Effector memory CD8-positive, alpha-beta T cell (primary cell): ENCODE measurements around the gene DOCK2.
"Not testable (repeated sequence)": the region's sequence is repeated elsewhere in the genome, so short reads cannot be mapped to it uniquely, and the experiment has no call there.

ENCODE experiments used
- ATAC-seq: fragments of 150-1000 bp; cut with Tn5 transposase; replicated peaks from 2 replicates; pipeline ENCODE4 v1.10.0; 2021; ENCODE audit warnings: mild to moderate bottlenecking, moderate library complexity
- DNase-seq, 3 experiments: peaks; one replicate each; pipeline ENCODE4 v3.0.0; 2021
- H3K27ac Mint-ChIP-seq, 2 donors: one replicate each; pipeline ENCODE4 v1.8.0; 2022; ENCODE audit warnings: mild to moderate bottlenecking in 2 of 2, mixed read lengths in 2 of 2, moderate library complexity in 2 of 2
- H3K27me3 Mint-ChIP-seq, 2 donors: one replicate each; pipeline ENCODE4 v1.8.0; 2022; ENCODE audit warnings: mixed read lengths in 2 of 2
- H3K36me3 Mint-ChIP-seq: one replicate; pipeline ENCODE4 v1.8.0; 2022; ENCODE audit warnings: mild to moderate bottlenecking, moderate library complexity, mixed read lengths; ENCODE audit not compliant: insufficient read depth
- H3K4me1 Mint-ChIP-seq, 2 donors: one replicate each; pipeline ENCODE4 v1.8.0; 2022; ENCODE audit warnings: low read depth in 2 of 2, mixed read lengths in 2 of 2
- H3K4me3 Mint-ChIP-seq, 2 donors: one replicate each; pipeline ENCODE4 v1.8.0; 2022; ENCODE audit warnings: mild to moderate bottlenecking in 2 of 2, mixed read lengths in 2 of 2, moderate library complexity in 2 of 2
- H3K9me3 Mint-ChIP-seq, 2 donors: one replicate each; pipeline ENCODE4 v1.8.0; 2022; ENCODE audit warnings: mixed read lengths in 2 of 2

The DOCK2 gene

GRCh38 chr5:169945831-169946261, 308.8 kb downstream of the DOCK2 start:
- H3K27me3 Mint-ChIP-seq, result no peaks in the 10 kb centered on the region
- peaks cover 16 to 32% of the 10 kb centered on the region in 2 donors for H3K4me1 Mint-ChIP-seq
- ATAC-seq (no peak), DNase-seq (no peak)
- no peak overlapping the region for H3K4me3 Mint-ChIP-seq
- no peaks in the 10 kb centered on the region for H3K9me3 Mint-ChIP-seq
- peak overlapping the region in 1 of 2 donors; percentile 6 for H3K27ac Mint-ChIP-seq
- peaks cover 4% of the 10 kb centered on the region for H3K36me3 Mint-ChIP-seq

DNA sequence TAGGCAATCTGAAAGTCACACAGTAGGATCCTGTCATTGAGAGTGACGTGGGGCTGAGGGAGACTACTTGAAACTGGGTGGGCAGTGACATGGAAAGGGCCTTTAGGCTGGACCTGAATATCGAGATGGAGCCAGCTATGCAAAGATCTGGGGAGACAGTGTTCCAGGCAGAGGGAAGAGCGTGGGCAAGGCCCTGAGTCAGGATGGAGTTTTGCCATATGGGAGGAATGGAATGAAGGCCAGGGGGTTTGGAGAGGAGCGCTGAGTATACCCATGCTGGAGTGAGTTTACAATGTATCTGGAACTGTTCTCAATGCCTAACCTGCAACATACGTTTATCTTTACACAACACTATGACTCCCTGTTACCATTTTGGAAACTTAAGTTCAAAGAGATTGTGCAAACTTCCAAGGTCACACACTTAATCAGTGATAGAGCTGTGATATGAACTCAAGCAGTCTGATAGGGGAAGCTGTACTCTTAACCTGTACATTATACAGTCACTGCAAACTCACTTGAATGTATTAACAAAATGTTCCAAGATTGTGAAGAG, 309.7 kb downstream of the DOCK2 start:
- no peak for ATAC-seq
- Mint-ChIP-seq H3K4me1 (peaks cover 16 to 31% of the 10 kb centered on the region in 2 donors), H3K36me3 (peaks cover 4% of the 10 kb centered on the region), H3K27ac (peak overlapping the region in 1 of 2 donors; percentile 6), H3K27me3 (no peaks in the 10 kb centered on the region), H3K9me3 (no peaks in the 10 kb centered on the region), H3K4me3 (no peak overlapping the region)
- DNase-seq, result no peak

DNA sequence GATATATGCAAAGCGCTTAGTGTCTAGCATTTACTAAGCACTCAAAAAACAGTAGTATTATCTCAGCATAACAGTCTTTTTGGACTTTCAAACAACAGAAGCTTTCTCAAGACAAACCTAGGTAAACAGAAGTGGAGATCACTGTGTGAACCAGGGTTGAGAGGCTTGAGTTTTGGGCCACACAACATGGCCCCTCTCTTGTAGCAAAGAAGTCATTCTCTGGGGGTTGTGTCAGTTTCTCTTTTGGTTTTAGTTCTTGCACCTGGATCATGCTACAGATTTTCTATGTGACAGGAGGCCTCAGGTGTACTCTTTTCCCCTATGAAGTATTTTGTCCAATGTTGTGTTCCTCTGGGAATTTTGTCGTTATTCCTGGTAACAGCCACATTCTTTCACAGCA, 313.3 kb downstream of the DOCK2 start:
- ATAC-seq (no peak), DNase-seq (no peak)
- H3K27ac Mint-ChIP-seq, result no peak overlapping the region
- peaks cover 4% of the 10 kb centered on the region for H3K36me3 Mint-ChIP-seq
- no peak overlapping the region for H3K4me3 Mint-ChIP-seq
- H3K27me3 Mint-ChIP-seq, result no peaks in the 10 kb centered on the region
- peaks cover 21 to 29% of the 10 kb centered on the region in 2 donors for H3K4me1 Mint-ChIP-seq
- no peaks in the 10 kb centered on the region for H3K9me3 Mint-ChIP-seq

DNA sequence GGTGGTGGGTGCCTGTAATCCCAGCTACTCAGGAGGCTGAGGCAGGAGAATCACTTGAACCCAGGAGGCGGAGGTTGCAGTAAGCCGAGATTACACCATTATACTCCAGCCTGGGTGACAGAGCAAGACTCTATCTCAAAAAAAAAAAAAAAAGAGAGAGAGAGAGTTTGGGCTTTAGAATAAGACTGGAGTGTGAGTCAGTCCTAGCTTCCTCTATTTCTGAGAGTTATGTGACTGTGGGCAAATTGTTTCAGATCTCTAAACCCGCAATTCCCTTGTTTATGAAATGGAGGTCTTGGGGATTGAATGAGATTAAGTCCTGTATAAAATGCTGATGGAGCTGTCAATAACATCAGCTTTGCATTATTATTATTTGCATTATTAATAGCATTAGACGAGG, 316.1 kb downstream of the DOCK2 start:
- not testable (repeated sequence) for H3K36me3 Mint-ChIP-seq, H3K27me3 Mint-ChIP-seq, H3K9me3 Mint-ChIP-seq, H3K27ac Mint-ChIP-seq, DNase-seq, ATAC-seq, H3K4me3 Mint-ChIP-seq
- H3K4me1 Mint-ChIP-seq, result peaks cover 16 to 18% of the 10 kb centered on the region in 2 donors

GRCh38 chr5:169954786-169955185, 317.7 kb downstream of the DOCK2 start:
- DNase-seq, result no peak
- Mint-ChIP-seq H3K36me3 (no peaks in the 10 kb centered on the region), H3K27ac (peak overlapping the region; percentile 6 to 19)

DNA sequence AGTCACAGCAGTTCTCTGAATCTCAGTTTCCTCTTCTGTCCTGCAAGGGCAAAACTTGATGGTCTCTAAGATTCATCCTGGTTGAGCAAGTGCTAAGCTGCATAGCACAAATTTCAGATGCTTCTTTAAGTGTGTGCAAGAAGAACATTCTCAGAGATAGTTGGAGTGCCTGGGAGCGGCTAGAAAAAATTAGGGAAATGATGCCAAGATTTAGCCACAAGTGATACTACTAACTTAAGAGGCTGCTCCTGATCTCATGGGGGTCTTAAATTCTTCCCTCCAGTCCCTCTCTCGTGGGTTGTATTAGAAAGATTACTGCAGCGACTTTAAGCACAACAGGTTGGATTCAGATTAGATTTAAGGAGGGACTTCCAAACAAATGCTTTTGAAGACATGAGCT, 319.1 kb downstream of the DOCK2 start:
- Mint-ChIP-seq H3K27me3 (no peaks in the 10 kb centered on the region), H3K9me3 (no peaks in the 10 kb centered on the region), H3K27ac (peak overlapping the region in 1 of 2 donors; percentile 17), H3K4me3 (no peak overlapping the region), H3K4me1 (peaks cover 13 to 23% of the 10 kb centered on the region in 2 donors), H3K36me3 (no peaks in the 10 kb centered on the region)
- DNase-seq, result no peak
- no peak for ATAC-seq

More at GRCh38 chr5:169954786-169955185, 317.7 kb downstream of the DOCK2 start:
- no peak overlapping the region for H3K4me3 Mint-ChIP-seq
- no peaks in the 10 kb centered on the region for H3K27me3 Mint-ChIP-seq
- H3K9me3 Mint-ChIP-seq, result no peaks in the 10 kb centered on the region
- no peak for ATAC-seq
- peaks cover 15 to 21% of the 10 kb centered on the region in 2 donors for H3K4me1 Mint-ChIP-seq

- no peaks in the 10 kb centered on the region for H3K27me3 Mint-ChIP-seq
- peak overlapping the region in 1 of 2 donors; percentile 17 for H3K27ac Mint-ChIP-seq
- no peaks in the 10 kb centered on the region for H3K9me3 Mint-ChIP-seq
- ATAC-seq, result no peak
- H3K4me1 Mint-ChIP-seq, result peaks cover 11 to 20% of the 10 kb centered on the region in 2 donors
- no peak overlapping the region for H3K4me3 Mint-ChIP-seq
- H3K36me3 Mint-ChIP-seq, result no peaks in the 10 kb centered on the region
- DNase-seq, result no peak
Measured at GRCh38 chr5:169956756-169957155, 319.7 kb downstream of the DOCK2 start.

GRCh38 chr5:169958278-169958677, 321.2 kb downstream of the DOCK2 start:
- Mint-ChIP-seq H3K4me1 (peaks cover 8 to 23% of the 10 kb centered on the region in 2 donors), H3K4me3 (no peak overlapping the region), H3K27me3 (no peaks in the 10 kb centered on the region), H3K9me3 (no peaks in the 10 kb centered on the region), H3K27ac (peak overlapping the region in 1 of 2 donors; percentile 64), H3K36me3 (no peaks in the 10 kb centered on the region)
- ATAC-seq, result no peak
- DNase-seq, result no peak

GRCh38 chr5:169960659-169961058, 323.6 kb downstream of the DOCK2 start:
- H3K27me3 Mint-ChIP-seq, result no peaks in the 10 kb centered on the region
- ATAC-seq (no peak), DNase-seq (no peak)
- H3K4me1 Mint-ChIP-seq, result peaks cover 7 to 23% of the 10 kb centered on the region in 2 donors
- no peak overlapping the region for H3K27ac Mint-ChIP-seq
- no peak overlapping the region for H3K4me3 Mint-ChIP-seq
- no peaks in the 10 kb centered on the region for H3K36me3 Mint-ChIP-seq
- no peaks in the 10 kb centered on the region for H3K9me3 Mint-ChIP-seq

DNA sequence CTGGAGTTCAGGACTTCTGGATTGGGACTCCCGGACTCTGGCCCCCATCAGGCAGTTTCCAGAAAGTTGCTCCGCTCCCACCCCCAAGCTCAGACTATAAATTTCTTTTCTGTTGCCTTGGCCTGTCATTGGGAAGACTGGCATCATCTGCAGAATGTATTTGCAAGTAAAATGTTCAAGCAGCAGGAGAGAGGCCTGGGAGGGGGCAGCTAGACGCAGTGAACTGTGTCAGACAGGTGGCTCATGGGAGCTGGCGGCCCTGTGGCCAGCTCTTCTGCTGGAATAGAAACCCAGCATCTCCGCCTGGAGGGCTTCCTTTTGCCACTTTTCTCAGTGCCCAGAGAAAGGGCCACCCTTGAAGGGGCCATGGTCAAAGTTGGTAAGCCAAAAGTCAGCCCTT, 327.2 kb downstream of the DOCK2 start:
- Mint-ChIP-seq H3K4me3 (no peak overlapping the region), H3K9me3 (no peaks in the 10 kb centered on the region), H3K36me3 (no peaks in the 10 kb centered on the region), H3K27ac (peak overlapping the region in 1 of 2 donors; percentile 14), H3K27me3 (no peaks in the 10 kb centered on the region), H3K4me1 (peaks cover 7 to 37% of the 10 kb centered on the region in 2 donors)
- ATAC-seq (no peak), DNase-seq (no peak)

- no peak for ATAC-seq
Measured at GRCh38 chr5:169970339-169970738, 333.3 kb downstream of the DOCK2 start.

DNA sequence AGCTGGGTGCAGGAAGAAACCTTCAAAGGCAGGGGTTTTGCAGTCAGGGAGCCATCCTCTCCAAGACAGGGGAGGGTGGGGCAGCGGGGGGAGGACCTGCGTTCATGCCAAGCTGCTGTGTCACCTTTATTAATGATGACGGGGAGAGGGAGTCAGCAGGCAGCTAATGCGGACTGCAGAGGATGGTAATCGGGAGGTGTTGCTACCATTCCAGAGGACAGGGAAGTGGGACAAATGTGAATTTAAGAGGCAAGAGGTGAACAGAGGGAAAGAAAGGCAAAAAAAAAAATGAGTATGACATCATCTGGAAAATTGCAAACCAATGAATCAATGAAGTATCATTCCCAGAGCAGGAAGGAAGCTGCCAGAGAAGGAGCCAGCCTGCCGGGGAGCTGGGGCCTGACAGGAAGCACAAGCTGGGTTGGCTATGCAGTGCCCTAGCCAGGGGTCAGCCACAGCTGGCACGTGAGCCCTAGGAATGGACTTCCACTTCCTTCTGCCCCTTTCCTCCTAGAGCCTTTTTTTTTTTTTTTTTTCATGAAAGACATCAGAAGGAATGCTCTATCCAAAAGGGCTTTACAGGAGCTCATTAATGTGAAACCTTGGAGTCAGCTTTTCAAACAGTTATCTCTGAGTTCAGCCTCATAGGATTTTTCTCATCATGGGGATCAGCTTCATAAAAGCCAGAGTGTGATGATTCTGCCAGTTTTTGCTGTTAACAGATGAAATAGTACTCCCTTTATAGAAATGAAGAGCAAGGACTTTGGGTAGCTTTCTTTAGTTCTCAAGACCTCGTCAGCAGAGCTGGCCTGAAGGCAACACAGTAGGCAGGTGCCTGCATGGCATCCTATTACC, 334.1 kb downstream of the DOCK2 start:
- H3K4me3 Mint-ChIP-seq, result no peak overlapping the region
- ATAC-seq, result no peak
- peaks cover 6% of the 10 kb centered on the region for H3K36me3 Mint-ChIP-seq
- H3K27me3 Mint-ChIP-seq, result no peaks in the 10 kb centered on the region
- H3K27ac Mint-ChIP-seq, result peak overlapping the region in 1 of 2 donors; percentile 44
- peaks cover 15 to 18% of the 10 kb centered on the region in 2 donors for H3K4me1 Mint-ChIP-seq
- no peaks in the 10 kb centered on the region for H3K9me3 Mint-ChIP-seq
- no peak for DNase-seq

More at GRCh38 chr5:169970339-169970738, 333.3 kb downstream of the DOCK2 start:
- Mint-ChIP-seq H3K9me3 (no peaks in the 10 kb centered on the region), H3K27ac (peak overlapping the region in 1 of 2 donors; percentile 44), H3K4me3 (no peak overlapping the region), H3K27me3 (no peaks in the 10 kb centered on the region), H3K36me3 (peaks cover 6% of the 10 kb centered on the region), H3K4me1 (peaks cover 15 to 18% of the 10 kb centered on the region in 2 donors)
- no peak for DNase-seq

DNA sequence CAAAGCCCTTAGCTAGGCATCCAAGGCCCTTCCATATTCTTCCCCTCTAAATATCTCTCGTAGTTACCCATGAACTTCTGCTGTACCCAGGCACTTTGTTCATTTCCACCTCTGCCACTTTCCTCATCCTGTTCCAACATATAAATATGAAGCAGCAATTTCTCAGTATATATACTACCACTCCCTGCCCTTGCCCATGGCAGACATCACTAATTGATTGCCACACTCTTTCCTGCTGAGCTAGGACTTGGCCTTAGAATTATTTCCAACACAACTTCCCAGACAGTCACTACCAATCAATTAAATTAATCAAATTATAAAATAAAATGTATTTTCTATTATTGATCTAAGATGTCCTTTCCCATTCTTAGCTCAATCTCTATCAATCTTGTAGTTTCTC, 334.7 kb downstream of the DOCK2 start:
- ATAC-seq (no peak), DNase-seq (no peak)
- Mint-ChIP-seq H3K4me3 (no peak overlapping the region), H3K27me3 (no peaks in the 10 kb centered on the region), H3K27ac (peak overlapping the region in 1 of 2 donors; percentile 1), H3K36me3 (peaks cover 6% of the 10 kb centered on the region), H3K4me1 (peaks cover 17 to 18% of the 10 kb centered on the region in 2 donors), H3K9me3 (no peaks in the 10 kb centered on the region)

DNA sequence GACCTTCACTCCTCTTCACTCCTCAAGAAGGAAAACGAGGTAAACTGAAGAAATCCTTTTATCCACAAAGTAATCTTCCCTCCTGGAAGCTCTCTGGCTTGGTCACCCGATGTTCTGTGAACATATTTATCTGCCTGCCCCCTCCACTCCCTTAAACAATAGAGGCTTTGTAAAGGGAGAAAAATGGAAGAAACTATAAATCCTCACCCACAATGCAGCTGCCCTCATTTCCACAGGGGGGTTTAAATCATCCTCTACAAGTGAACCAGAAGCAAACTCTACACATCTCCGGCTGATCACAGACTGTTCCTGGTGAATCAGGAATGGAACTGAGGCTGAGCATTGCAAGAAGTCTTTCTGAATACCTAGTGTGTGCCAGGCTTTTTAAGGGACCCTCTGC, 336.0 kb downstream of the DOCK2 start:
- Mint-ChIP-seq H3K9me3 (no peaks in the 10 kb centered on the region), H3K36me3 (peaks cover 6% of the 10 kb centered on the region), H3K27ac (peak overlapping the region in 1 of 2 donors; percentile 38), H3K4me1 (peaks cover 6 to 17% of the 10 kb centered on the region in 2 donors), H3K27me3 (no peaks in the 10 kb centered on the region), H3K4me3 (no peak overlapping the region)
- ATAC-seq (no peak), DNase-seq (no peak)
